GM18507 (cell line): ENCODE results near the gene ERMAP.
"Not testable (repeated sequence)": the region's sequence is repeated elsewhere in the genome, so short reads cannot be mapped to it uniquely, and the experiment has no call there.

Source experiments
- DNase-seq: peaks from one replicate; pipeline ENCODE4 v3.0.0; 2011; ENCODE audit warnings: low read depth; ENCODE audit not compliant: insufficient read length; ENCODE audit errors: extremely low spot score
- FAIRE-seq: peaks from 2 replicates; lab custom pipeline; 2011; peaks lifted over from hg19 to GRCh38; lab: Jason Lieb, UNC

Gene ERMAP

DNA sequence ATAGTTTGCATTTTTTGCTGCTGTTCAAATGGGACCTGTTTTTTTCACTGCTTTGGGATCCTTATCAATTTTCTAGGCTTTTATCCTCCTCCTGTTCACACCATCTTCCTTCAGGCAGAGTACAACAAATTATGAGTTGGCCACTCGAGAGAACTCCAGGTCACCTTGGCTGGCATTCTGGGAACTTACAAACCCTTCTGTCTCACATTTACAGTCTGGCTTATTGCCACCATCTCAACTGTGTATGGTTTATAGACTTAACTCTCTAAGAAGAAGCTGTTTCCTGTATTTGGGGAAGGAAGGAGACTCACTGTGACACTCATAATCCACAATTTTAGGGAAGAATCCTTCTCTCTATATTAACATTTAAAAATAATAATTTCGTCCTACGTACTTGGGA is 24.1 kb downstream of the ERMAP start:
- FAIRE-seq (no peak), DNase-seq (no peak)

DNA sequence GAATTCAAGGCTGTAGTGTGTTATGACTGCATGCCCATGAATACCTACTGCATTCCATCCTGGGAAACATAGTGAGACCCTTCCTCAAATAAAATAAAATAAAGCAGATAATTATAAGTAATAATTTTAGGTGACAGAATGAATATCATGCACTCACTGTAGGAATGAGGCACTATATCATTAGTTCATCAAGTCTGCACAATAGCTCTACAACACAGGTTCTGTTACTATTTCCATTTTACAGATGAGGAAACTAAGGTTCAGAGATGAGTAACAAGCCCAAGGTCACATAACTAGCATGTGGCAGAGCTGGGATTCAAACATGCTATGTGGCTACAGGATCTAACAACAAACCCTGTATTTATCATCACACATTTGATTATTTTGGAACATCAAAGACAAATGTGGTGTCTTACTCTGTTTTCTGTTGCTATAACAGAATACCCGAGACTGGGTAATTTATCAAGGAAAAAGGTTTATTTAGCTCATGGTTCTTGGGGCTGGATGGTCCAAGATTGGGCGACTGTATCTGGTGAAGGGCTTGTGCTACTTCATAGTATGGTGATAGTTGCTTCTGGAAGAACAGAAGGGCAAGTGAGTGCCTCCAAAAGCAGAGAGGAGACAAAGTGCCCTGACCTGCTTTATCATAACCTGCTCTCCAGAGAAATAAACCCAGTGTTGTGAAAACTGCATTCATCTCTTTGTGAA is 24.7 kb downstream of the ERMAP start:
- FAIRE-seq (no peak), DNase-seq (no peak)

DNA sequence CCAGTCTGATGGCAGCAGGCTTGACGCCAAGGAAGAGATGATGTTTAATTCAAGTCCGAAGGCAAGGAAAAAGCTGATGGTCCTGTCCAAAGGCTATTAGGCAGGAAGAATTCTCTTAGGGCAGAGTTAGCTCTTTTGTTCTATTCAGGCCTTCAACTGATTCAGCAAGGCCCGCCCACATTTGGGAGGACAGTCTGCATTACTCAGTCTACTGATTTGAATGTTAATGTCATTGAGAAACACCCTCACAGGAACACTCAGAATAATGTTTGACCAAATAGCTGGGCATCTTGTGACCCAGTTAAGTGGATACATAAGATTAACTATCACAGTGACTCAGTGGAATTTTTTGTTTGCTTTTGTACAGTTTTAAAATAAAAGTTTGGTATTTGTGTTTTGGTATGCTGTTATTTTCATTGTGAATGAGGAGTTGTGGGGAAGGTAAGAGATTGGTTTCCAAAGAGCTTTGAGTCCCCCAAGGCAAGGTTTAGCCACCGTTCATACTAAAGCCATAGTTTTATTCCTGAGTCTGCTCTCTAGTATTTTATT is 27.7 kb downstream of the ERMAP start:
- DNase-seq (no peak), FAIRE-seq (no peak)

DNA sequence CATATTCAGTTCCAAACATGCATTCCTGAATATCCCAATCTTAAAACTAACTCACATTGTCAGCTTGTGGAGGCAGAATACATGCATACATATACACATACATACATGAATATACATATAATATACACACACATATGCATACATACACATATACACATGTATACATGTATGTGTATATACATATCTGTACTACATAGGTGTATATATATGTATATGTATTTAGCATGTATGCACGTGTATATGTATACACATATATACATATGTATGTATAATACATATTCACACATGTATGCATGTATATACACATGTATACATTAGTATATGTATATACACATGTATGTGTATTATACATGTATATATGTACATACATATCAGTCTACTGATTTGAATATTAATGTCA is 28.3 kb downstream of the ERMAP start:
- DNase-seq (no peak), FAIRE-seq (no peak)

DNA sequence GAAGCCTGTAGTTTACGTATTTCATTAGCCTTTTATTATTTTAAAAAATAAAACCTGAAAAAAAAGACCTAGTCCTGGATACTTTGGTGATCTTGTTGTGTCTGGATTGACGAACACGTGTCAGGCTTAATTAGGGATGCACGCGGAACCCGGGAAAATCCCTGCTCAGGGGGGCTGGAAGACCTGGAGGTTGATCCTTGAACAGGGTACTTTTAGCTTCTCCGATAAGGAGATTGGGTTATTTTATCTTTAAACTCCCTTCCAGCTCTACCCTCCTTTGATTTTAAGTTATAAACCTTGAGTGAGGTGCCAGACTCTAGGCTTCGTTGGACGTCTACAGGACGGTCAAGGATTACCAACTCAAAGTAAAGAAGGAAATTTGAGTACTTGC is 28.9 kb downstream of the ERMAP start:
- DNase-seq (no peak), FAIRE-seq (no peak)

DNA sequence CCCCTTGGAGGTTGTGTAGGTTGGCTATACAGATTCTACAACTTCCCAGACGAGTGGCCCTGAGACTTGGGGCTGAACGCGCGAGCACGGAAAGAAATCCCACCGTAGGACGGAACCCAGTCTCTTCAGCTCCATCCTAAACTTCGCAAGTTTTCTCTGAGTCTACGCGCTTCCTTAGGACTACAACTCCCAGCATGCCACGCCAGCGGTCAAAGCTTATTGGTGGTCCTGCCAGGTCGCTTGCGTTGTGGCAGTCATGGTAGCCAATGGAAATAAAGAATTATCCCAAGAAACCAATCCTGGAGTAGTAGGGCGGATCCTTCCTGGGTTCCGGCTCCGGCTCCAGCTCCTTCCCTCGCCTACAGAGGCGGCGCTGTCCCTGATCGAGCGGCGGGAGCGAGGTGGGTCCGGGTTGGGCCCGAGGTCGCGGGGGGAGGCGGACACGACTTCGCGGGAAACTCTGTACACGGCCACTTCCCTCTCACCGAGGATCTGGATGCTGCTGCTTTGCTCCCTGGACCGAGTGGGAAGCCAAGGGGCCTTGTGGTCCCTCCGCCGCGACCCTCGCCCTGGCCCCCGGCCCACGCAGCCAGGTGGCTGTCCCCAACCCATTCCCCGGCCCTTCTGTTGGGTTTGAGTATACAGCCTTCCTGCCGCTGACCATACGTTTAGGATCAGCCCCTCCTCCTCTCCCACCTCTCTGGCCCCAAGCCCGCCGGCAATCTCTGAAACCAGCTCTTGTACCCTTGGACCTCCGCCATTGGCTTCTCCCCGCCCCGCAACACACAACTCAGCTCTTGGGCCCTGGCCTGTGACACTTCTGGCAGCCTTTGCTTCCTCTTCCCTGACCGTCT is 29.6 kb downstream of the ERMAP start, which contains the start of gene ZNF691:
TSS of gene ZNF691 (plus strand) at position 357 of the 854 bp plus-strand sequence. CDS start 3,046 bp downstream, outside the sequence.
- FAIRE-seq (peak; percentile 95), DNase-seq (peak; percentile 91)

DNA sequence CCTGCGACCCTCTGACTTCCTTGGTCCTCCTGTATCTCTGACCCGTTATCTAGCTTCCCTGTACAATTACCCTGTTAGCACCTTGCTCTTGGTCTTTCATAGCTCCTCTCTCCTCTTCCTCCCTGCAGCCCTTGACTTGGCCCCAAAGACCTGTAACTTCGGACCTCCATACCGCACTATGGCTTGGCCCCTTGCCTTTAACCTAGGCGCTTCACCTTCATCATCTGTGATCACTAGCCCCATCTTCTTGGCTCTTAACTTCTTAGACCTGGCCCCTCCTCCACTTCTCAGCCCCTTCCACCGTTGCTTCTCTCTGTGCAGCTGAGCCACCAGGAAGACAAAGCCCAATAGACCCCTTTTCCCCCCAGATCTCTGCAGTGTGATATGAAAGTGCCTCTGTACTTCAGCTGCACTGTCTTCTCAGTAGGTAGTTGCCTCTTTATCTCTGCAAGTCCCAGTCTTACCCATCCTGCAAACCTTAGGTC is 30.2 kb downstream of the ERMAP start:
- peak; percentile 53 for FAIRE-seq

DNA sequence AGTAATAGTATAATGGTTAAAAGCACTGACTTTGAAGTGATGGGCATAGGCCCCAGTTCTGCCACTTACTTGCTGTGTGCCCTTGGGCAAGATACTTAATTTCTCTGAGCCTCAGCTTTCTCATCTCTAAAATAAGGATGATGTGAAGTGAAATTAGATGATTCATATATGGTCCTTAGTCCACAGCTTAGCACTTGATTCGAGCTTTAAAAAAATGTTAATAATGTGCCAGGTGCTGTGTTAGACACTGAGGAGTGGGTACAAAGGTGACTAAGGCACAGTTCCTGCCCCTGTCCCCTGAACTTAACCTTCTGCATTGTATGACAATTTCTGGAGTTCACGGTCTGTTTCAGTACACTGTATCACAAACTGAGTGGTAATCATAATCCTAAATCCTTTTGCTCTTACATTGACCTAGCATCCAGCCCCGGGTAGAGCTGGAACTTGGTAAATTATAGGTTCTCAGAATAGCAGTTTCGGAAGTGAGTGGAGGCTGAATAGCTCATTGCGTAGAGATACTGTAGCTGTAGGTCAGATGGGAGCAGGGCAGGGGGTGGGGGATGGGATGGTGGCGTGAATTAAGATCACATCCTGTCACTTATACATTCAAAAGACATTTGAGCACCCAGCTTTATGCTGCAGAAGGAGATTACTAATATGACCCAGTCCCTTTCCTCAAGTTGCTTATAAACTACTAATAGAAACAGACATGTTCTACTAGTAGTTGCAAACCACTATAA is 31.0 kb downstream of the ERMAP start:
- DNase-seq (no peak), FAIRE-seq (peak; percentile 41)

More for the DNA sequence above, 30.2 kb downstream of the ERMAP start:
- DNase-seq = no peak

DNA sequence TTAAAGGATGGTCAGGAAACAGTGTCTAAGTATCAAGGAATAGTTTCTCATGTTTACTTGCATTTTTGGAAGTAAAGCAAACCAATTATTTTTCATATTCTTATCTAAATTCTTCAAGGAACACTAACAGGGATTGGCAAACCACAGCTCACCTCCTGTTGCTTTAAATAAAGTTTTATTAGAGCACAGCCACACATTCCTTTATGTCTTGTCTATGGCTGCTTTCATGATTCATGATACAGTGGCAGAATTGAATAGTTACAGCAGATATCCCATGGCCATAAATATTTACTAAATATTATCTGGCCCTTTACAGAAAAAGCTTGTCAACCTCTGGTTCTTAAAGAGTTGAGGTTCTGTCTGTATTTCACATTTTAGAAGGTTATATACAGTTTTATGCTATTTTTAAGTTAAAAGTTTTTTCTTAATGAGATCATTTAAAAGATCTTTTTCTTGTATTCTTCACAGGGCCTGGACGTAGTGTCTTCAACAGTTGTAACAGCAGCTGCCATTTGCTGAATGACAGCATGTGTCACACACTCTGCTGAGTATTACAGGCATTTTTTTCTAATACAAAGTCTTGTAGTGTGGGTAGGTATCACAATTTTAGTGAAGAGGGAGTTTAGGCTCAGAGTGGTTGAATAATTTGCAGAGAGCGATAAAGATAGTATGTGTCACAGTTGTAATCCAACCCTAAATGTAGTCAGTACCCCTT is 32.1 kb downstream of the ERMAP start:
- FAIRE-seq (no peak), DNase-seq (no peak)

DNA sequence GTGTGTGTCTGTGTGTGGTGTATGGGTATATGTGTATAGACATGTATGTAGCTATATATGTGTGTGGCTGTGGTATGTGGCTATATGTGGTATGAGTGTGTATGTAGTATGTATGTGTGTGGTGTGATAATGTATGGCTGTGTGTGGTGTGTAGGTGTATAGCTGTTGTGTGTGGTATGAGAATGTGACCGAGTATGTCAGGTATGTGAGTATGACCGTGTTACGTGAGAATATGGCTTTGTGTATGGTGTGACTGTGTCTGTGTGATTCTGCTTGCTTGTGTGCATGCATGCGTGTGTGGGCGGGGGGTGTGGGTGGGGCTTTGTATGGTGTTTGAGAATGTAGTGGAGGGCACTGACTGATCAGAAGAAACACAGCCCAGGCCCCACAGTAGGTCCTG is 33.0 kb downstream of the ERMAP start:
- no peak for DNase-seq
- no peak for FAIRE-seq

DNA sequence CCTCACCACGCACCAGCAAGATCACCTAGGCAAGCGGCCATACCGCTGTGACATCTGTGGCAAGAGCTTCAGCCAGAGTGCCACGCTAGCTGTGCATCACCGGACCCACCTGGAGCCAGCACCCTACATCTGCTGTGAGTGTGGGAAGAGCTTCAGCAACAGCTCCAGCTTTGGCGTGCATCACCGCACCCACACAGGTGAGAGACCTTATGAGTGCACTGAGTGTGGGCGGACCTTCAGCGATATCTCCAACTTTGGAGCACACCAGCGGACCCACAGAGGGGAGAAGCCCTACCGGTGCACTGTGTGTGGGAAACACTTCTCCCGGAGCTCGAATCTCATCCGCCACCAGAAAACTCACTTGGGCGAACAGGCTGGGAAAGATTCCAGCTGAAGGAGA is 34.5 kb downstream of the ERMAP start:
- FAIRE-seq = no peak
- no peak for DNase-seq

DNA sequence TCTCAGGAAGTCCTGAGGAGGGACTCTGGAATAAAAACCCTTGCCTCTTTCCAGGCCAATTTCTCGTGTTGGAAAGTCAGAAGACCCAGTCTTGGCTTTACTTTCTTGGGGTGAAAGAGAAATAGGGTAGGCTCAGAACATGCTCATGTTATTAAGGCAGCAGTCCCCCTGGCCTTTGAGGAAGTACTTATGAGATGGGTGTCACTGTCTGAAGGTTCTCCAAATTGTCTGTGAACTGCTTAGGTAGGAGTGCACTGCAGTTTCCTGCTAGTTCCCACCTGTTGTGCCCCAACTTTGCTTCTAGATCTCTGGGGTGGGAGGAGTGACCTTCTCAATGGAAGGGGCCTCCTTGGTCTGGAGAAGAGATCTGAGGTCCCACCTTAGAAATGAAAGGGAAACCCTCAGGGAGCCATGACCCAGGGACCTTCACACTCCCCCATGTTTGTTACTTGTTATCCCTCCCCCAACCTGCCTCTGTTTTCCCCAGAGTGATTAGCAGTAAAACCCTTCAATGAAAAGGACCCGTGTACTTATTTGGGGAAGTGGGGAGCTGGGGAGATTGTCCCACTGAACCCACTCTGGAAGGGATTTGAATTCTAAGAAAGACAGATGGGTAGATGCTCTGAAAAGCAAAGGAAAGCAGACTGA is 35.2 kb downstream of the ERMAP start:
- FAIRE-seq = no peak

DNA sequence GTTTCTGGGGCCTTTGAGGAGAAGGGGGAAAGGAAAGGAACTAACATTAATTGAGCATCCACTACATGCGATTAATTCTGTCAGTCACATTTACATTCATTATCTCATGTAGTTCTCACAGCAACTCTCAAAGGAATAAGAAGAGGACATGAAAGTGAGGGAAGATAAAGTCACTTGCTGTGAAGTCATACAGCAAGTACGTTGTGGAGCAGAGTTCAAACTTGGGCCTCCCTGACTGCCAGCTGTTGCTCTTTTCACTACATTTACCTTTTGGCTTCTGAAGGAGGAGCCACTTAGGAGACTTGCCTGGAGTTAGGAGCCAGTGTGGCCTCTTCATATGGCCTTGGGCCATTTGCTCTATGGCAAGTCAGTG is 35.7 kb downstream of the ERMAP start:
- DNase-seq (no peak), FAIRE-seq (no peak)

More for the DNA sequence above, 35.2 kb downstream of the ERMAP start:
- DNase-seq = no peak

DNA sequence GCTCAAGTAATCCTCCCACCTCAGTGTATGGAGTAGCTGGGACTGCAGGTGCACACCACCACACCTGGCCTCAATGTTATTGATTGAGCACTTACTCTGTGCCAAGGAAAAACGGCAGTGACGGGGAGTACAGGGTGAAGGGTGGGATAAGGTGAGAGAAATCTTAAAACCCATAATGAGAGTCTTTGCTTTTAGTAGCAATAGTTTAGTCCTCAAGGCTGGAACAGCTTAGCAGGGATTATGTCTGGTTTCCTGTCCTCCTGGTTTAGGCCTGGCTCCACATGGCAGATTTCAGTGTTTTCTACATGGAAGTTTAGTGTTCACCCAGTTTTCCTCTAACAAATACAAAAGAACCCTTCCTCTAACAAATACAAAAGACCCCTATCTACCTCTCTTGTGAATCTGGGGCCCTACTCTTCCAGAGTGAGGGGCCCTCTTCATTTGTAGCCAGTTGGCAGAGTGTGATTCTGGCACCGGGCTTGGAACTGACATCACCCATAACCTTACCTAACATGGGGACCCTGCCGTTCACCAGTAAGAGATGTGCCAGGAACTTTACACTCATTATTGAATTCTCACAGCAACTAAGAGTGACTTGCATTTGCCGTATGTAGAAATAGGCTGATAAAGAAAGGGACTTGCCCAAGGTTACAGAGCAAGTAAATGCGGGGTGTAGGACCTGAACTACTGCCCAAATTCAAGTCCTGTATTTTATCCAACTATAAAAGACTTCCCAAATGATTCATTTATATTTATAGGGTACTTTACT is 36.4 kb downstream of the ERMAP start:
- FAIRE-seq (no peak), DNase-seq (no peak)

DNA sequence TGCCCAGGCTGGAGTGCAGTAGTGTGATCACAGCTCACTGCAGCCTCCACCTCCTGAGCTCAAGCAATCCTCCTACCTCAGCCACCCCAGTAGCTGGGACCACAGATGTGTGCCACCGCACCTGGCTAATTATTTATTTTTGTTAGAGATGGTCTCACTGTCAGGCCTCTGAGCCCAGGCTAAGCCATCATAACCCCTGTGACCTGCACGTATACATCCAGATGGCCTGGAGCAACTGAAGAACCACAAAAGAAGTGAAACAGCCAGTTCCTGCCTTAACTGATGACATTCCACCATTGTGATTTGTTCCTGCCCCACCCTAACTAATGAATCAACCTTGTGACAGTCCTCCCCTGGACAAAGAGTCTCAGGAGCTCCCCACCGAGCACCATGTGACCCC is 39.6 kb downstream of the ERMAP start:
- not testable (repeated sequence) for DNase-seq, FAIRE-seq

DNA sequence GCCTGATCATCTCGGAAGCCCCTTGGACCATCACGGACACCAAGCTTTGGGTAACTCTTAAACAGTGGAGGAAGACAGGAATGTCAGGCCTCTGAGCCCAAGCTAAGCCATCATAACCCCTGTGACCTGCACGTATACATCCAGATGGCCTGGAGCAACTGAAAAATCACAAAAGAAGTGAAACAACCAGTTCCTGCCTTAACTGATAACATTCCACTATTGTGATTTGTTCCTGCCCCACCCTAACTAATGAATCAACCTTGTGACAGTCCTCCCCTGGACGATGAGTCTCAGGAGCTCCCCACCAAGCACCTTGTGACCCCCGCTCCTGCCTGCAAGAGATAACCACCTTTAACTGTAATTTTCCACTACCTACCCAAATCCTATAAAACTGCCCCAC is 42.4 kb downstream of the ERMAP start:
- DNase-seq, FAIRE-seq: not testable (repeated sequence)

DNA sequence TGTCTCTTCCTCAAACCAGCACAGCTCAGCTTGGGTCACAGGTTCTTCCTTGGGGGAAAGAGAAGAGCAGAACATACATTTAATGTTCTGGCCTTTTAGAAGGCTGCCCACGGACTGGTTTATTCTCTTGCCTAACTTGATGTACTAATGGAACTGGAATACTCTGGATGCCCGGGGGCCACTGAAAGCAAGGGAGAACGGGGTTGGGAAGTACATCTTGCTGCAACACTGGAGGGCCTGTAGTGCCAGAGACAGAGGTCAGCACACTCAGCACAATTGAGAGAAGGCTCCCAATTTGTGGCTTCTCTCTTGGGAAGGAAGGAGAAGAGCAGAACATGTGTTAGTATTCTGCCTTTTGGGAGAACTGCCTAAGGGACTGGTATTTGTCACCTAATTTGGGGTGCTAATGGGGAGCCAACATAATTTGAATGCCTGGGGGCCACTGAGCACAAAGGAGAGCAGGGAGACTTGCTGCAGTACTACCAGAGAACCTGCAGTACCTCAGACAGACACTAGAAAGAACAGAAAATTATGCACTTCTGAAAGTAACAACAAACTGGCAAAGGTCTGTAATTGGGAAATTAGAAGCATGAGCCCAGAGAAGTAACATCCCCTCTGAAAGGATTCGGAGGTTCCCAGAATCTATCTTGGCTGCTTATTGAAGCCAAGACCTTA is 43.6 kb downstream of the ERMAP start:
- DNase-seq = no peak
- no peak for FAIRE-seq
